PC-3 (cell line): Measurements from ENCODE around the gene GEMIN8. TPM values are rescaled to one million over a fixed set of nuclear protein-coding genes. Genes with fewer than 3 reads are reported as not detected.
A peak's percentile ranks its signal among the peaks of the same experiment; 100 is the strongest.

ENCODE experiments used
- ATAC-seq: fragments of 200-7000 bp; cut with Tn5 transposase; 2 replicates; pipeline ENCODE4 v1.9.1; 2020; ENCODE audit warnings: mild to moderate bottlenecking, moderate library complexity
- BruUV-seq: library from RNA; stranded (reverse); fragments of 400-500 nt; replicated peaks from 2 replicates; lab custom pipeline; 2021; lab: Mats Ljungman, UMichigan
- CTCF ChIA-PET: fragments of 300-600 bp; sonication (Branson Sonifier 250); formaldehyde crosslinking; loops from one replicate; lab custom pipeline; 2022; ENCODE audit warnings: antibody characterized with exemption; lab: Charles Lee
- POLR2A ChIA-PET: fragments of 300-600 bp; sonication (Branson Sonifier 250); formaldehyde crosslinking; loops from one replicate; lab custom pipeline; 2022; ENCODE audit warnings: antibody characterized with exemption; ENCODE audit not compliant: unreplicated experiment; lab: Charles Lee
- DNase-seq: peaks from one replicate; pipeline ENCODE4 v3.0.0-alpha.2; 2015
- H2AFZ ChIP-seq: fragments of 300-600 bp; sonication (generic); 2 replicates; pipeline ENCODE4 v1.6.0; 2016; ENCODE audit warnings: antibody characterized with exemption, low read length
- H3F3A ChIP-seq: fragments of 300-600 bp; sonication (generic); one replicate; pipeline ENCODE4 v1.6.0; 2017; ENCODE audit warnings: antibody characterized with exemption, low read length, control low read depth, mild to moderate bottlenecking; ENCODE audit not compliant: unreplicated experiment
- H3K27ac ChIP-seq: fragments of 300-600 bp; sonication (generic); 2 replicates; pipeline ENCODE4 v1.5.1; 2016; ENCODE audit warnings: mild to moderate bottlenecking, low read length
- H3K27me3 ChIP-seq: fragments of 300-600 bp; sonication (generic); 2 replicates; pipeline ENCODE4 v1.6.1; 2016; ENCODE audit warnings: low read length, mixed read lengths
- H3K36me3 ChIP-seq: fragments of 300-600 bp; sonication (generic); 2 replicates; pipeline ENCODE4 v1.6.1; 2016; ENCODE audit warnings: low read depth, mixed run types, low read length, mixed read lengths
- H3K4me1 ChIP-seq: fragments of 300-600 bp; sonication (generic); 2 replicates; pipeline ENCODE4 v1.5.1; 2016; ENCODE audit warnings: low read length; ENCODE audit not compliant: insufficient read depth
- H3K4me2 ChIP-seq: fragments of 300-600 bp; sonication (generic); 2 replicates; pipeline ENCODE4 v1.6.0; 2016; ENCODE audit warnings: low read length
- H3K4me3 ChIP-seq: fragments of 300-600 bp; sonication (generic); 2 replicates; pipeline ENCODE4 v1.5.1; 2016; ENCODE audit warnings: mild to moderate bottlenecking, low read length, mixed read lengths
- H3K79me2 ChIP-seq: fragments of 300-600 bp; sonication (generic); 2 replicates; pipeline ENCODE4 v1.6.1; 2017; ENCODE audit warnings: low read length, mixed read lengths
- H3K9ac ChIP-seq: fragments of 300-600 bp; sonication (generic); 2 replicates; pipeline ENCODE4 v1.6.0; 2016; ENCODE audit warnings: mild to moderate bottlenecking, low read length
- H3K9me2 ChIP-seq: fragments of 300-600 bp; sonication (generic); replicated peaks from 2 replicates; pipeline ENCODE4 v1.6.1; 2016; ENCODE audit warnings: mixed run types, low read length, mixed read lengths
- H3K9me3 ChIP-seq: fragments of 300-600 bp; sonication (generic); 2 replicates; pipeline ENCODE4 v1.6.1; 2016; ENCODE audit warnings: low read length, mixed read lengths
- H4K20me1 ChIP-seq: fragments of 300-600 bp; sonication (generic); 2 replicates; pipeline ENCODE4 v1.6.1; 2016; ENCODE audit warnings: low read length, mixed read lengths
- CTCF ChIP-seq: fragments of 300-600 bp; sonication (generic); conservative IDR thresholded peaks from 2 replicates; pipeline ENCODE4 v1.5.1; 2017; ENCODE audit warnings: antibody characterized with exemption, low read depth, mild to moderate bottlenecking, low read length
- EZH2 ChIP-seq: fragments of 300-600 bp; sonication (generic); IDR thresholded peaks from one replicate; pipeline ENCODE4 v1.6.1; 2017; ENCODE audit warnings: antibody characterized with exemption, mild to moderate bottlenecking, low read length; ENCODE audit not compliant: unreplicated experiment
- EZH2phosphoT487 ChIP-seq: fragments of 300-600 bp; sonication (generic); IDR thresholded peaks from 2 replicates; pipeline ENCODE4 v1.6.1; 2018; ENCODE audit warnings: mild to moderate bottlenecking, antibody characterized with exemption, low read length, borderline replicate concordance
- intact Hi-C: fragments of 100-400 bp; cut with micrococcal nuclease; formaldehyde crosslinking; loops from 2 replicates; pipeline ENCODE4 v1.9.0; 2023
- total RNA-seq: library from RNA; depleted of rRNA; stranded (reverse); fragments of >200 nt; gene quantifications from 2 replicates; pipeline ENCODE4 v1.2.3, GENCODE V29; 2014

The GEMIN8 gene
- total RNA-seq, 1 experiment from 2014 or later, result 8.3 TPM

DNA sequence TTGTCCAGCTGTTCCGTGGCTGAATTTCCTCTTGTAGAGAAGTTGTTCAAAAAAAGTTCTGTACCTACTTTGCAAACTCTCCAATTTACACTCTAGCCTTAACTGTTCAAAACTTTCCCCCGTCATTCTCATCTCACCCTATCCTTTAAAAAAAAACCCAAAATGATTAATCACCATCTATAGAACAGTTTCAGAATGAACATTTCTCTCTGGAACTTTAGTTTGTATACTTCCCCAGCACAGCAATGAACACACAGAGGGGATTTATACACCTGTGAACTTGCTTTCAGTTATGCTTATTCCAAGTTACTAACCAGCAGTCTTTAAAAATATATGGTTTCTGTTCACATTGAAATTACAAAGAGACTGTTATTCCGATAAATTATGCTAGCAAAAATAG lies 1.2 kb downstream of the GEMIN8 start:
- no peak for ATAC-seq
- H3K36me3 ChIP-seq, result no peaks in the 10 kb centered on the region
- no peaks in the 10 kb centered on the region for H3F3A ChIP-seq
- H3K27me3 ChIP-seq, result no peaks in the 10 kb centered on the region
- intact Hi-C loops, result loop anchor here (5.0 kb wide), 1 partner anchor 96 kb away; no protein-coding TSS in a partner anchor
- POLR2A ChIA-PET, result interaction anchor here (0.5 to 0.6 kb wide), 2 partner anchors 129 to 844 kb away, joined by 3 read pairs; partner anchors contain the start of gene FANCB
- DNase-seq, result no peak
- H3K4me3 ChIP-seq, result peak overlapping the region; percentile 77
- TF ChIP-seq EZH2phosphoT487 (no peak), EZH2 (no peak)
- peaks cover 46% of the 10 kb centered on the region for H3K4me1 ChIP-seq
- H3K9me2 ChIP-seq, result no peaks in the 10 kb centered on the region
- no peak overlapping the region for H2AFZ ChIP-seq
- peak overlapping the region; percentile 97 for H3K9ac ChIP-seq
- no peaks in the 10 kb centered on the region for H3K9me3 ChIP-seq
- peaks cover 21% of the 10 kb centered on the region for H3K79me2 ChIP-seq
- peak overlapping the region; percentile 98 for H3K27ac ChIP-seq
- H4K20me1 ChIP-seq, result no peaks in the 10 kb centered on the region
- peak overlapping the region; percentile 91 for H3K4me2 ChIP-seq
- BruUV-seq, result no TSS peak
- CTCF ChIA-PET, result no interaction called here

DNA sequence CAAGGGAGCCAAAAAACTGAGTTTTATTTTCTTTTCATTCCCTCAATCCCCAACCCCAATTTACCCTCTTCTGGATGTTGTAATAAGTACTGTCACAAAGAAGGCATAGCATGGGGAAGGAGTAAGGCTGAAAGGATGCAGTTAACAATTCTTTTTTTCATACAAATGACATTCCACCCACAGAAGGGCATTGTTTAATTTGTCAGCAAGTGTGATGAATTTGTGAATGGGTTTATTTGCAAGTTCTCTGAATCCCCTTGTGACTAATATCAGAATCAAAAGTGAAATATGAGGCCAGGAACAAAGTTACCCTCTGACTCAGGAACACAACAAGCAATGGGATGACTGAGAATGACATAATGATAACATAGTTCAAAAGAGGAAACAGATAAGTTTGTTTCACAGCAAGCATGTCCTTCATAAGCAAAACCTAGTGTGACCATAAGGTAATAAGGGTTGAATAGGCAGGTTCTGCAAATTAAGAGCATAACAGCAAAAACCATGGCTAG lies 2.1 kb downstream of the GEMIN8 start:
- peaks cover 21% of the 10 kb centered on the region for H3K79me2 ChIP-seq
- H3K36me3 ChIP-seq, result no peaks in the 10 kb centered on the region
- no peaks in the 10 kb centered on the region for H3K27me3 ChIP-seq
- H3K9me2 ChIP-seq, result no peaks in the 10 kb centered on the region
- ChIA-PET CTCF (interaction anchor here (0.7 kb wide), 1 partner anchor 925 kb away, joined by 3 read pairs; no protein-coding TSS in a partner anchor), POLR2A (no interaction called here)
- peak overlapping the region; percentile 77; the same call in 1 of the 2 replicates for H3K4me3 ChIP-seq
- ATAC-seq, result peak; percentile 36
- TF ChIP-seq CTCF (no peak), EZH2phosphoT487 (no peak), EZH2 (no peak)
- peaks cover 39% of the 10 kb centered on the region for H3K4me1 ChIP-seq
- intact Hi-C loops, result loop anchor here (1.0 to 5.0 kb wide), 3 partner anchors 14 to 374 kb away; partner anchors contain the start of gene TCEANC
- BruUV-seq, result no TSS peak
- no peaks in the 10 kb centered on the region for H3K9me3 ChIP-seq
- peak overlapping the region; percentile 98 for H3K27ac ChIP-seq
- H3K4me2 ChIP-seq, result peak overlapping the region; percentile 91
- H3F3A ChIP-seq, result no peaks in the 10 kb centered on the region
- DNase-seq, result peak; percentile 86
- no peak overlapping the region for H2AFZ ChIP-seq
- peak overlapping the region; percentile 97 for H3K9ac ChIP-seq
- no peaks in the 10 kb centered on the region for H4K20me1 ChIP-seq

DNA sequence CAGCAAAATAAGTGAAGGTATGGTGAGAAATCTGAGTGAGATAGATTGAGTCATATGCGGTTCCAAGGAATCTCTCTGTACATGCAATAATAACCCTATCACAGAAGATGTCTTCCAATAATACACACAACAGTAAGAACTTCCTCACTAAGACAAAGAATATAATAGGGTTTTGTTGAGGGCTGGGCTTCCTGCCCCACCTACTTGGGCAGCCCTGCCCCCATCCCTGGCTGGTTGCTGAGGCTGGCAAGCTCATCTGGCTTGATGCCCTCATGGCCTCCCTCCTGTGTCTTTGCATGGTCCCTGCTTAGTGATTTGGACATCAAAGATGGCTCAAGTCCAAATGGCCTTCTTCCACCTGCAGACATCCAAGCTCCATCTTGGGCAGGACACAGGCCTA lies 2.7 kb downstream of the GEMIN8 start:
- peak overlapping the region; percentile 77 for H3K9ac ChIP-seq

More for the DNA sequence above, 2.7 kb downstream of the GEMIN8 start:
- Histone ChIP-seq H3K4me1 (peaks cover 38% of the 10 kb centered on the region), H3K9me2 (no peaks in the 10 kb centered on the region), H4K20me1 (no peaks in the 10 kb centered on the region), H2AFZ (no peak overlapping the region), H3F3A (no peaks in the 10 kb centered on the region), H3K27ac (peak overlapping the region; percentile 98), H3K36me3 (no peaks in the 10 kb centered on the region), H3K79me2 (peaks cover 21% of the 10 kb centered on the region), H3K9me3 (no peaks in the 10 kb centered on the region), H3K4me2 (peak overlapping the region; percentile 91), H3K27me3 (no peaks in the 10 kb centered on the region), H3K4me3 (peak overlapping the region; percentile 29; the same call in 1 of the 2 replicates)
- no TSS peak for BruUV-seq
- ChIA-PET POLR2A (no interaction called here), CTCF (interaction anchor here (0.7 kb wide), 1 partner anchor 924 kb away, joined by 3 read pairs; no protein-coding TSS in a partner anchor)
- TF ChIP-seq EZH2phosphoT487, result no peak
- no peak for TF ChIP-seq CTCF
- no peak for TF ChIP-seq EZH2
- ATAC-seq, result peak; percentile 50
- intact Hi-C loops, result loop anchor here (1.0 to 5.0 kb wide), 3 partner anchors 14 to 374 kb away; partner anchors contain the start of gene TCEANC
- DNase-seq, result peak; percentile 69
